Measurements from ENCODE around the gene PLLP.
"Not testable (repeated sequence)": the region's sequence is repeated elsewhere in the genome, so short reads cannot be mapped to it uniquely, and the experiment has no call there.

Gene PLLP

GRCh38 chr16:57271063-57271345 lies 13.5 kb downstream of the PLLP start:
- DNase-seq, result no peak

- no peak for DNase-seq
Observed at GRCh38 chr16:57270221-57271062, 14.0 kb downstream of the PLLP start.

GRCh38 chr16:57268804-57269800 lies 15.4 kb downstream of the PLLP start:
- no peak for DNase-seq

GRCh38 chr16:57267343-57267742 lies 17.1 kb downstream of the PLLP start:
- DNase-seq, result not testable (repeated sequence)

- DNase-seq, result peak; percentile 22 to 33
Observed at GRCh38 chr16:57266531-57267260, 17.8 kb downstream of the PLLP start.

GRCh38 chr16:57265850-57266530 lies 18.5 kb downstream of the PLLP start:
- no peak for DNase-seq

- DNase-seq, result no peak
Observed at GRCh38 chr16:57264950-57265371, 19.5 kb downstream of the PLLP start.

GRCh38 chr16:57264381-57264780 lies 20.1 kb downstream of the PLLP start:
- no peak for DNase-seq

- no peak for DNase-seq
Observed at GRCh38 chr16:57263541-57264351, 20.7 kb downstream of the PLLP start.

GRCh38 chr16:57262841-57263540 lies 21.5 kb downstream of the PLLP start:
- DNase-seq, result no peak

GRCh38 chr16:57261806-57262205 lies 22.7 kb downstream of the PLLP start:
- no peak for DNase-seq

GRCh38 chr16:57260294-57260929 lies 24.1 kb downstream of the PLLP start:
- no peak for DNase-seq

GRCh38 chr16:57258910-57259475 lies 25.5 kb downstream of the PLLP start:
- no peak for DNase-seq

- DNase-seq, result no peak
Observed at GRCh38 chr16:57258226-57258909, 26.1 kb downstream of the PLLP start.

GRCh38 chr16:57257455-57258070 lies 26.9 kb downstream of the PLLP start:
- DNase-seq, result no peak

GRCh38 chr16:57256601-57257395 lies 27.7 kb downstream of the PLLP start:
- DNase-seq, result no peak

GRCh38 chr16:57255686-57256415 lies 28.6 kb downstream of the PLLP start:
- no peak for DNase-seq

All from activated CD4-positive, alpha-beta T cell treated with anti-CD3 and anti-CD28 coated beads, Interleukin-2, amount 50 U/mL, for 4 hours (primary cell).